Measurements from ENCODE around the gene MED8. TPM values are rescaled to one million over a fixed set of nuclear protein-coding genes. Genes with fewer than 3 reads are reported as not detected.

Gene MED8
- total RNA-seq, 1 donor from 2014 or later = 15.7 TPM

DNA sequence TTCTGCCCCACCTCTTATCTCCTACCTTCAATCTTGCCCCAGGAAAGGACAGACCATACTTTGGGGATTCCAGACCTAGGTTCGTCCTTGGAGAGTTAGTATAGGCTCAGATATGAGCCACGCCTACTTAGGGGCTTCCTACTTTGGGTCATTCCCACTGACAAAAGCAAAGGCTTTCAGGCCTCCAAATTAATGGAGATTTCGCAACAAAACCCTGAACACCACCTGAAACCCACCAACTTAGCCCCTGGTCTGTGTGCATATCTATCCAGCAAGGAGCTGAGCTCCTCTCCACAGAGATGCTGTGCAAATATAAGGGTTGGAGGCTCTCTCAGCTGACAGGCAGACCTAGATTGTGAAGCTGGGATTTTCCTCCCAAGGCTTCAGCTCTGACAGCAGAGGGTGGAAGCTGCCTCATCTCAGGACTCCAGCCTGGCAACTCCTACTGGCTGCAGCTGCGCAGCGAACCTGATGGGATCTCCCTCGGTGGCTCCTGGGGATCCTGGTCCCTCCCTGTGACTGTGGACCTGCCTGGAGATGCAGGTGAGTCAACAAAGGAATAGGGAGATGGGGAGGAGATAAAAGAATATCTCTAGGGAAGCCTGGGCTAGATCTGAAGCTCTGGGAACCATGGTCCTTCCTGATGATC lies 49.9 kb downstream of the MED8 start:
- no peaks in the 10 kb centered on the region for H3K36me3 ChIP-seq
- TF ChIP-seq CTCF (IDR thresholded peaks at IDR 0.05; ENCODE audit: borderline replicate concordance) = no peak
- no peaks in the 10 kb centered on the region for H3K9me3 ChIP-seq (replicated peaks)
- intact Hi-C loops (cut with micrococcal nuclease) = no loop called here
- H3K4me3 ChIP-seq = no peak overlapping the region
- H3K27ac ChIP-seq (replicated peaks) = no peak overlapping the region
- DNase-seq = no peak
- peaks cover 20% of the 10 kb centered on the region for H3K4me1 ChIP-seq
- no peaks in the 10 kb centered on the region for H3K27me3 ChIP-seq (ENCODE audit: low read depth)

DNA sequence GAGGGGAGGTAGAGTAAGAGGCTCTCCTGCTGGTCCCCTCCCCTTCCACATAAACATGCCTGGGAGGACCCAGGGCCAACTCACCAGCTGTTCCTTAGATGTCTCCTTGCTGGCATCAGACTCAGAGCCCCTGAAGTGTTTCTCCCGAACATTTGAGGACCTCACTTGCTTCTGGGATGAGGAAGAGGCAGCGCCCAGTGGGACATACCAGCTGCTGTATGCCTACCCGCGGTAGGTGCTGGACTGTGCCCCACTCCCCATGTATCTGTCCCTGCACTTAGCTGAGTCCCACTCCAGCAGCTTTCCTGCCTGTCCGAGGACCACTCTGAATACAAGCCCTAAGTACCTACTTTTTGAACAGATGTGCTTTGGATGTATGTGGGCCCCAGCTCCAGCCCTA lies 51.6 kb downstream of the MED8 start:
- intact Hi-C loops (cut with micrococcal nuclease) = no loop called here
- TF ChIP-seq CTCF (IDR thresholded peaks at IDR 0.05; ENCODE audit: borderline replicate concordance) = no peak
- no peak for DNase-seq

DNA sequence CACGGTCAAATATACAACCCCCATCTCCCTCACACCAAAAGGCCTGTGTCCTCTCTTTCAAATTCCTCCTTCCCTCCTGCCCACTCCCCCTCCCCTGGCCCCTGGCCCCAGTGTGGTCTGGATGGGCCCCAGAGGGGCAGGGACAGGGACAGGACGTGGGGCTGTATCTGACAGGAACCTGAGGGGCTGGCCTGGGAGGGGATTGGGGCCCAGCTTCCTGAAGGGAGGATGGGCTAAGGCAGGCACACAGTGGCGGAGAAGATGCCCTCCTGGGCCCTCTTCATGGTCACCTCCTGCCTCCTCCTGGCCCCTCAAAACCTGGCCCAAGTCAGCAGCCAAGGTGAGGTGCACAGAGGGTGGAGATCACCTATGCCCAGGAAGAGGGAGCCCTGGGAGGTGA lies 52.0 kb downstream of the MED8 start, which contains the start of gene MPL:
Gene MPL (plus strand): TSS at position 231 of the 400 bp plus-strand sequence. CDS start 31 bp downstream, at position 262.
- no peak within 1 kb of the TSS for H3K27ac ChIP-seq (replicated peaks)
- H3K4me1 ChIP-seq = peaks cover 8% of the 10 kb centered on the region
- intact Hi-C loops (cut with micrococcal nuclease) = no loop called here
- H3K9me3 ChIP-seq (replicated peaks) = no peaks in the 10 kb centered on the region
- no peak for TF ChIP-seq CTCF (IDR thresholded peaks at IDR 0.05; ENCODE audit: borderline replicate concordance)
- H3K27me3 ChIP-seq (ENCODE audit: low read depth) = no peaks in the 10 kb centered on the region
- no peak for DNase-seq
- H3K4me3 ChIP-seq = no peak within 1 kb of the TSS
- no peaks in the 10 kb centered on the region for H3K36me3 ChIP-seq

More for the DNA sequence above, 51.6 kb downstream of the MED8 start:
- H3K36me3 ChIP-seq = no peaks in the 10 kb centered on the region
- no peaks in the 10 kb centered on the region for H3K9me3 ChIP-seq (replicated peaks)
- H3K4me1 ChIP-seq = peaks cover 9% of the 10 kb centered on the region
- H3K27ac ChIP-seq (replicated peaks) = no peak overlapping the region
- H3K4me3 ChIP-seq = no peak overlapping the region
- no peaks in the 10 kb centered on the region for H3K27me3 ChIP-seq (ENCODE audit: low read depth)

DNA sequence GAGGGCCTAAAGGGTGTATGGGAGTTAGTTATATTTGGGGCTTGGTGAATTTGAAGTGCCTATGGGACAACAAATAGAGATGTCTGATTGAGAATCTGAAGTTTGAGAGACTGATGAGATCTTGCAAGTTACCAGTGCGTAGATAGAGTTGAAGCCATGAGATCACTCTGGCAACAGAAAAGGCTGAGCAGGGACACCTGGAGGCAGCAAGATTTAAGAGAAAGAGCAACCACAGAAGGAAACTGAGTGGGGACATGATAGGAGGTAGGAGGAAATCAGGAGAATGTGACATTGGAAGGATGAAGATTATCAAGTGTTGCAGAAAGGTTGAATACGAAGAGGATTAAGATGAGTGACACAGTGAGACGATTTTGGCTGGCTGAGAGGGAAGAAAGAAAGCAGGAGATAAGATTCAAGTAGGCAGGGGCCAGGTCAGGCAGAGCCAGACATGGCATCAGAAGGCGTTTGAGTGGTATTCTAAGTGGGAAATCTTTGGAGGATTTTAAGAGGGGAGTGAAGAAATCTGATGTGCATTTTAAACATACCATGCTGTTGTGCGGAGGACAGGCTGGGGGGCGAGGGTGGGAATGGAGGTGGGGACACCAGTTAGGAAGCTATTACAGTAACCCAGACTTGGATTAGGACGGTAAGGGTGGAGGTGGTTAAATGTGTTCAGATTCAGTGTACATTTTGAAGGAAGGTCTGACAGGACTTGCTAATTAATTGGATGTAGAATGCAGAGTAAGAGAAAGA lies 55.0 kb downstream of the MED8 start:
- H3K9me3 ChIP-seq (replicated peaks) = no peaks in the 10 kb centered on the region
- no peak for TF ChIP-seq CTCF (IDR thresholded peaks at IDR 0.05; ENCODE audit: borderline replicate concordance)
- intact Hi-C loops (cut with micrococcal nuclease) = no loop called here
- no peaks in the 10 kb centered on the region for H3K27me3 ChIP-seq (ENCODE audit: low read depth)
- no peaks in the 10 kb centered on the region for H3K36me3 ChIP-seq
- H3K4me3 ChIP-seq = no peak overlapping the region
- H3K27ac ChIP-seq (replicated peaks) = no peak overlapping the region
- H3K4me1 ChIP-seq = peaks cover 20% of the 10 kb centered on the region
- DNase-seq = no peak

Small RNA genes lying within 50 kb of the gene (microRNA-seq; reads per million reads assigned to microRNA genes)
- gene MIR6734 = not detected

Other genes starting within 250 kb of the MED8 start
- gene EBNA1BP2, start 217.5 kb downstream of the MED8 start, total RNA-seq = 29.8 TPM
- not detected for gene CFAP57, start 217.5 kb downstream of the MED8 start, total RNA-seq
- not detected for gene TMEM125, start 119.8 kb downstream of the MED8 start, total RNA-seq
- not detected for gene C1orf210, start 104.2 kb downstream of the MED8 start, total RNA-seq
- gene TIE1, start 88.8 kb downstream of the MED8 start, total RNA-seq = 25.1 TPM
- 0.82 TPM for gene MPL, start 52.0 kb downstream of the MED8 start, total RNA-seq
- 0.99 TPM for gene CDC20, start 30.8 kb downstream of the MED8 start, total RNA-seq
- 26.7 TPM for gene ELOVL1, start 21.8 kb downstream of the MED8 start, total RNA-seq
- 24.8 TPM for gene SZT2, start 99 bp upstream of the MED8 start, total RNA-seq
- 22.8 TPM for gene HYI, start 64.1 kb upstream of the MED8 start, total RNA-seq
- gene PTPRF, start 141.1 kb upstream of the MED8 start, total RNA-seq = 2.9 TPM

Measured in left ventricle myocardium inferior (tissue), 1 donor.